IMR-90 (cell line): Measurements from ENCODE around the gene PDE6A.

Experiments used
- BHLHE40 ChIP-seq: fragments of 150-350 bp; IDR thresholded peaks from 2 replicates; pipeline ENCODE4 v1.6.1; 2016; ENCODE audit warnings: mild to moderate bottlenecking, low read depth, low read length
- MAZ ChIP-seq: IDR thresholded peaks from 2 replicates; pipeline ENCODE4 v1.6.1; 2012; ENCODE audit warnings: low read depth, mild to moderate bottlenecking, low read length, improper control_type of control experiment, moderate library complexity, borderline replicate concordance
- MXI1 ChIP-seq: IDR thresholded peaks from 2 replicates; pipeline ENCODE4 v1.6.1; 2012; ENCODE audit warnings: low read depth, mild to moderate bottlenecking, low read length, moderate library complexity, borderline replicate concordance
- POLR2A ChIP-seq: IDR thresholded peaks from 2 replicates; pipeline ENCODE4 v1.6.1; 2012; ENCODE audit warnings: mild to moderate bottlenecking, low read depth, low read length
- RAD21 ChIP-seq: IDR thresholded peaks from 2 replicates; pipeline ENCODE4 v1.6.1; 2012; ENCODE audit warnings: low read length, improper control_type of control experiment
- RCOR1 ChIP-seq: IDR thresholded peaks from 2 replicates; pipeline ENCODE4 v1.6.1; 2012; ENCODE audit warnings: mild to moderate bottlenecking, low read length, improper control_type of control experiment; ENCODE audit not compliant: insufficient replicate concordance
- SMC3 ChIP-seq: fragments of 150-350 bp; IDR thresholded peaks from 2 replicates; pipeline ENCODE4 v1.6.1; 2016; ENCODE audit warnings: low read depth, mild to moderate bottlenecking, antibody characterized with exemption, low read length, moderate library complexity
- TF ChIP-seq, protein P1 (sequence below): conservative IDR thresholded peaks from 2 replicates; pipeline ENCODE4 v1.5.1; 2012; ENCODE audit warnings: mild to moderate bottlenecking, low read depth, low read length, improper control_type of control experiment
- TF ChIP-seq, protein P2 (sequence below): fragments of 150-350 bp; IDR thresholded peaks from 2 replicates; pipeline ENCODE4 v1.6.1; 2017; ENCODE audit warnings: mild to moderate bottlenecking, antibody characterized with exemption, low read length, low read depth

DNA sequence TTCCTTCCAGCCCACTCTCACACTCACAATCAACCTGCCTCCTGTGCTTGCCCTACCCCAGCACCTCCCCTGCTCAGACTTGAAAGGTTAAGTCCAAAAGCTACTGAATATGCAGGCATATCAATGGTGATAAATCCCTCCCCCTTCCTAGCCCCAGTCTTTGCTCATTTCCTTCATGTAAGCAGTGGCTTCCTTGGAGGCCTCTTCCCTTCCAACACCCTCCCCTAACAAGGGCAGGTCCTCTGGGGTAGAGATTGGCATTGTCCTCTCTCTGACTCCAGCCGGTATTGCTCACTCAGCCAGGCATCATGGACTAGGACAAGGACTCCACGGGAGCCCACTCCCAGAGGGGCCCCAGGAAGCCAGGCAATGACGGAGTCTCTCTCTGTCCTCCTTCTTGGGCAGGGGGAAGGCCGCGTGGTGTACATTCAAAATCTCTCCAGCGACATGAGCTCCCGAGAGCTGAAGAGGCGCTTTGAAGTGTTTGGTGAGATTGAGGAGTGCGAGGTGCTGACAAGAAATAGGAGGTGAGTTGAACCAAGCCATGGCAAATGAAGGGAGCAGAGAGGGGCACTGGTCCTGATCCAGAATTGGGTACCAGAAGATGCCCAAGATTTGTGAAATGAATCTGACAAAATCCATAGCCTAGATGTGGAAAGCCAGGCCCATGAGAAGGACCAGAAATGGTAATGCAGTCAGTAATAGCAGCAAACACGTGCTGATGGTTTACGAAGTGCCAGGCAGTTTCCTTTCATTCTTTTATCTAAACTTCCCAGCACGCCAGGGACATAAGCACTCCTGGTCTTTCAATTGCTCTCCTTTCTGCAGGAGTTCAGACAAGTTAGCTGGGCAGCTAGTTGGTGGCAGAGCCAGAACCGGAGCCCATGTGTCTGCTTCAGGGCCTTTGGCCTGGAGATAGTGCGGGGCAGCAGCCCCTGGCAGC, 102.5 kb downstream of the PDE6A start:
- no peak for TF ChIP-seq BHLHE40
- TF ChIP-seq, protein P1, sequence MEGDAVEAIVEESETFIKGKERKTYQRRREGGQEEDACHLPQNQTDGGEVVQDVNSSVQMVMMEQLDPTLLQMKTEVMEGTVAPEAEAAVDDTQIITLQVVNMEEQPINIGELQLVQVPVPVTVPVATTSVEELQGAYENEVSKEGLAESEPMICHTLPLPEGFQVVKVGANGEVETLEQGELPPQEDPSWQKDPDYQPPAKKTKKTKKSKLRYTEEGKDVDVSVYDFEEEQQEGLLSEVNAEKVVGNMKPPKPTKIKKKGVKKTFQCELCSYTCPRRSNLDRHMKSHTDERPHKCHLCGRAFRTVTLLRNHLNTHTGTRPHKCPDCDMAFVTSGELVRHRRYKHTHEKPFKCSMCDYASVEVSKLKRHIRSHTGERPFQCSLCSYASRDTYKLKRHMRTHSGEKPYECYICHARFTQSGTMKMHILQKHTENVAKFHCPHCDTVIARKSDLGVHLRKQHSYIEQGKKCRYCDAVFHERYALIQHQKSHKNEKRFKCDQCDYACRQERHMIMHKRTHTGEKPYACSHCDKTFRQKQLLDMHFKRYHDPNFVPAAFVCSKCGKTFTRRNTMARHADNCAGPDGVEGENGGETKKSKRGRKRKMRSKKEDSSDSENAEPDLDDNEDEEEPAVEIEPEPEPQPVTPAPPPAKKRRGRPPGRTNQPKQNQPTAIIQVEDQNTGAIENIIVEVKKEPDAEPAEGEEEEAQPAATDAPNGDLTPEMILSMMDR = no peak
- TF ChIP-seq SMC3 = no peak
- no peak for TF ChIP-seq MXI1
- TF ChIP-seq RAD21 = no peak
- TF ChIP-seq POLR2A = no peak
- TF ChIP-seq, protein P2, sequence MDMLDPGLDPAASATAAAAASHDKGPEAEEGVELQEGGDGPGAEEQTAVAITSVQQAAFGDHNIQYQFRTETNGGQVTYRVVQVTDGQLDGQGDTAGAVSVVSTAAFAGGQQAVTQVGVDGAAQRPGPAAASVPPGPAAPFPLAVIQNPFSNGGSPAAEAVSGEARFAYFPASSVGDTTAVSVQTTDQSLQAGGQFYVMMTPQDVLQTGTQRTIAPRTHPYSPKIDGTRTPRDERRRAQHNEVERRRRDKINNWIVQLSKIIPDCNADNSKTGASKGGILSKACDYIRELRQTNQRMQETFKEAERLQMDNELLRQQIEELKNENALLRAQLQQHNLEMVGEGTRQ = no peak
- no peak for TF ChIP-seq MAZ
- TF ChIP-seq RCOR1 = no peak
